Smooth muscle cell (in vitro differentiated cells): Measurements from ENCODE around the gene ADAM8. TPM values are rescaled to one million over a fixed set of nuclear protein-coding genes. Genes with fewer than 3 reads are reported as not detected.

Experiments
- DNase-seq: peaks from one replicate; lab custom pipeline; 2025; ENCODE audit not compliant: unreplicated experiment; lab: John Stamatoyannopoulos, UW
- H2AFZ ChIP-seq: fragments of 200-600 bp; sonication (generic); 2 replicates; pipeline ENCODE4 v1.6.0; 2016; ENCODE audit warnings: antibody characterized with exemption, low read depth, mild to moderate bottlenecking
- H3F3A ChIP-seq: fragments of 200-600 bp; sonication (generic); 2 replicates; pipeline ENCODE4 v1.6.0; 2017; ENCODE audit warnings: antibody characterized with exemption, low read depth
- H3K27ac ChIP-seq: fragments of 200-600 bp; sonication (generic); 2 replicates; pipeline ENCODE4 v1.5.1; 2016; ENCODE audit warnings: low read depth, mild to moderate bottlenecking
- H3K27me3 ChIP-seq: fragments of 200-600 bp; sonication (generic); 2 replicates; pipeline ENCODE4 v1.6.1; 2016; ENCODE audit warnings: low read depth, mild to moderate bottlenecking
- H3K36me3 ChIP-seq: fragments of 200-600 bp; sonication (generic); 2 replicates; pipeline ENCODE4 v1.5.1; 2016; ENCODE audit warnings: low read depth
- H3K4me1 ChIP-seq: fragments of 200-600 bp; sonication (generic); 2 replicates; pipeline ENCODE4 v1.5.1; 2016; ENCODE audit warnings: low read depth
- H3K4me2 ChIP-seq: fragments of 200-600 bp; sonication (generic); 2 replicates; pipeline ENCODE4 v1.6.0; 2016; ENCODE audit warnings: mild to moderate bottlenecking
- H3K4me3 ChIP-seq: fragments of 200-600 bp; sonication (generic); 2 replicates; pipeline ENCODE4 v1.5.1; 2016; ENCODE audit warnings: mild to moderate bottlenecking
- H3K79me2 ChIP-seq: fragments of 200-600 bp; sonication (generic); 2 replicates; pipeline ENCODE4 v1.6.0; 2016; ENCODE audit warnings: low read depth, mild to moderate bottlenecking
- H3K9ac ChIP-seq: fragments of 200-600 bp; sonication (generic); 2 replicates; pipeline ENCODE4 v1.6.0; 2016; ENCODE audit warnings: low read depth
- H3K9me3 ChIP-seq: fragments of 200-600 bp; sonication (generic); replicated peaks from 2 replicates; pipeline ENCODE4 v1.5.1; 2016; ENCODE audit warnings: low read depth
- H4K20me1 ChIP-seq: fragments of 200-600 bp; sonication (generic); 2 replicates; pipeline ENCODE4 v1.6.0; 2016; ENCODE audit warnings: low read depth
- WGBS: methylation state at CpG from one replicate; pipeline ENCODE4 v1.1.7; 2016; ENCODE audit warnings: low lambda C conversion rate; 5-methylcytosine and 5-hydroxymethylcytosine counted together
- polyA plus RNA-seq: library from polyadenylated mRNA; unstranded; fragments of >200 nt; fragmentation: Nextera tagmentation; extraction: Ambion mirVana; gene quantifications from 2 replicates; pipeline ENCODE4 v1.2.1, GENCODE V29; 2016
- total RNA-seq: library from RNA; depleted of rRNA; stranded (reverse); fragments of >200 nt; gene quantifications from 2 replicates; pipeline ENCODE4 v1.2.3, GENCODE V29; 2014
- TF ChIP-seq, protein P1 (sequence below): fragments of 200-600 bp; sonication (generic); IDR thresholded peaks from 2 replicates; pipeline ENCODE4 v1.5.1; 2017; ENCODE audit warnings: borderline replicate concordance, mild to moderate bottlenecking, antibody characterized with exemption; ENCODE audit not compliant: insufficient read depth, poor library complexity, severe bottlenecking

The ADAM8 gene
- total and polyA plus RNA-seq, 2 experiments from 2014 or later: 0.36 to 0.70 TPM

DNA sequence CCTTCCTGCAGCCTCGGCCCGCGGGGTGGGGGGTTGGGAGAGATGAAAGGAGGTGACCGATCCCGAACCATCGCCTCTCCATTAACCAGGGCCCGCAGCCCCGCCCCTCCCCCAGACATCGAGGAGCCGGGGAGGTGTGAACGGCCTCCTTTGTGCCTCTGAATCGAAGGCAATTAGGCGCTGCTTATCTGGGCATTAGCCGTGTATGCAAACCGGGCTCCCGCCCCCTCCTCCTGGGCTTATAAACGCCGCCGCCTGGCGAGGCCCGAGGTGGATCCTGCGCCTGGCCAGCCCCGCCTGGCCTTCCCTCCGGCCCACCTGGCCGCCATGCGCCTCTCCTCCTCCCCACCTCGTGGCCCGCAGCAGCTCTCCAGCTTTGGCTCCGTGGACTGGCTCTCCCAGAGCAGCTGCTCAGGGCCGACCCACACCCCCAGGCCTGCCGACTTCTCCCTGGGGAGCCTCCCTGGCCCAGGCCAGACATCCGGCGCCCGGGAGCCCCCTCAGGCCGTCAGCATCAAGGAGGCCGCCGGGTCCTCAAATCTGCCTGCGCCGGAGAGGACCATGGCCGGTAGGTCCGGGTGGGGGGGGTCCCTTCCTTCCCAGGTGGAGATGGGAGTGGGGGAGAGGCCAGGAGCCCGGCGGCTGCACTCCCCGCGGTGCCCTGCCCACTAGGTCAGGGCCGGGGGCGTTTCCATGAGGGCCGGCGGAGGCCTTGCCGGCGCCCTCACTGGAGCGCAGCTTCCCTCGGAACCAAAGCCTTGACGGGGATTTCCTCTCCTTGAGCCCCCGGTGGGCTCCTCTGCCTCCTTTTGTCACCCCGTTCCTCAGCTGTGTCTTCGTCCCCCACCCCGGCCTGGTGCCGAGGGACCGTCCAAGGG lies 38.8 kb downstream of the ADAM8 start, which contains the start of gene VENTX:
VENTX (plus strand) TSS at position 268 of the 878 bp plus-strand sequence; CDS start at position 328, 60 bp downstream.
- 4% methylated on average over 42 of the region's 60 CpGs for WGBS
- peaks cover 23% of the 10 kb centered on the region for H3K4me1 ChIP-seq
- H3F3A ChIP-seq: no peaks in the 10 kb centered on the region
- no peak within 1 kb of the TSS for H2AFZ ChIP-seq
- peaks cover 69% of the 10 kb centered on the region for H3K27me3 ChIP-seq
- H3K9ac ChIP-seq: no peak within 1 kb of the TSS
- H3K9me3 ChIP-seq: no peaks in the 10 kb centered on the region
- peak within 1 kb of the TSS; percentile 35 for H3K4me3 ChIP-seq
- no peaks in the 10 kb centered on the region for H4K20me1 ChIP-seq
- TF ChIP-seq, protein P1, sequence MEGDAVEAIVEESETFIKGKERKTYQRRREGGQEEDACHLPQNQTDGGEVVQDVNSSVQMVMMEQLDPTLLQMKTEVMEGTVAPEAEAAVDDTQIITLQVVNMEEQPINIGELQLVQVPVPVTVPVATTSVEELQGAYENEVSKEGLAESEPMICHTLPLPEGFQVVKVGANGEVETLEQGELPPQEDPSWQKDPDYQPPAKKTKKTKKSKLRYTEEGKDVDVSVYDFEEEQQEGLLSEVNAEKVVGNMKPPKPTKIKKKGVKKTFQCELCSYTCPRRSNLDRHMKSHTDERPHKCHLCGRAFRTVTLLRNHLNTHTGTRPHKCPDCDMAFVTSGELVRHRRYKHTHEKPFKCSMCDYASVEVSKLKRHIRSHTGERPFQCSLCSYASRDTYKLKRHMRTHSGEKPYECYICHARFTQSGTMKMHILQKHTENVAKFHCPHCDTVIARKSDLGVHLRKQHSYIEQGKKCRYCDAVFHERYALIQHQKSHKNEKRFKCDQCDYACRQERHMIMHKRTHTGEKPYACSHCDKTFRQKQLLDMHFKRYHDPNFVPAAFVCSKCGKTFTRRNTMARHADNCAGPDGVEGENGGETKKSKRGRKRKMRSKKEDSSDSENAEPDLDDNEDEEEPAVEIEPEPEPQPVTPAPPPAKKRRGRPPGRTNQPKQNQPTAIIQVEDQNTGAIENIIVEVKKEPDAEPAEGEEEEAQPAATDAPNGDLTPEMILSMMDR: no peak
- no peaks in the 10 kb centered on the region for H3K36me3 ChIP-seq
- no peak for DNase-seq
- no peak within 1 kb of the TSS for H3K27ac ChIP-seq
- H3K4me2 ChIP-seq: peak within 1 kb of the TSS; percentile 82
- no peaks in the 10 kb centered on the region for H3K79me2 ChIP-seq

DNA sequence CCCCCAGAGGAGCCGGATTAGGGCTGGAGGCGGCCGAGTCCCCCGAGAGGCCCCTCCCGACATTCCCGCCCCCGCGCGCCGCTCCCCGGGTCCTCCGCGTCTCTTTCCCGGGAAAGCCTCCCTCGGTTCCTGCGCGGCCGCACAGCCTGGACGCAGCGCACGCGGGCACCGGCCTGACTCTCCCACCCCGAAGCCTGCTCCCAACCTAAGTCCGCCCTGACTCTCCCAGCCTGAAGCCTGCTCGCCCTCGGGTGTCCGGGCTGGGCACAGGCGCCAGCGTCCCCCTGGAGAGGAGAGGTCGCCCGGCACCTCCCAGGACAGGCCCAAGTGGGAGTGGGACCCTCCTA lies 39.5 kb downstream of the ADAM8 start:
- WGBS: under 1% methylated on average over 14 of the region's 32 CpGs
- Histone ChIP-seq H3K4me3 (no peak overlapping the region), H3K9ac (no peak overlapping the region), H3K36me3 (no peaks in the 10 kb centered on the region), H3K79me2 (no peaks in the 10 kb centered on the region), H4K20me1 (no peaks in the 10 kb centered on the region), H3F3A (no peaks in the 10 kb centered on the region), H3K27me3 (peaks cover 75% of the 10 kb centered on the region), H3K9me3 (no peaks in the 10 kb centered on the region), H3K27ac (no peak overlapping the region), H3K4me1 (peaks cover 23% of the 10 kb centered on the region), H2AFZ (no peak overlapping the region), H3K4me2 (peak overlapping the region; percentile 82)
- TF ChIP-seq, protein P1: no peak
- no peak for DNase-seq

DNA sequence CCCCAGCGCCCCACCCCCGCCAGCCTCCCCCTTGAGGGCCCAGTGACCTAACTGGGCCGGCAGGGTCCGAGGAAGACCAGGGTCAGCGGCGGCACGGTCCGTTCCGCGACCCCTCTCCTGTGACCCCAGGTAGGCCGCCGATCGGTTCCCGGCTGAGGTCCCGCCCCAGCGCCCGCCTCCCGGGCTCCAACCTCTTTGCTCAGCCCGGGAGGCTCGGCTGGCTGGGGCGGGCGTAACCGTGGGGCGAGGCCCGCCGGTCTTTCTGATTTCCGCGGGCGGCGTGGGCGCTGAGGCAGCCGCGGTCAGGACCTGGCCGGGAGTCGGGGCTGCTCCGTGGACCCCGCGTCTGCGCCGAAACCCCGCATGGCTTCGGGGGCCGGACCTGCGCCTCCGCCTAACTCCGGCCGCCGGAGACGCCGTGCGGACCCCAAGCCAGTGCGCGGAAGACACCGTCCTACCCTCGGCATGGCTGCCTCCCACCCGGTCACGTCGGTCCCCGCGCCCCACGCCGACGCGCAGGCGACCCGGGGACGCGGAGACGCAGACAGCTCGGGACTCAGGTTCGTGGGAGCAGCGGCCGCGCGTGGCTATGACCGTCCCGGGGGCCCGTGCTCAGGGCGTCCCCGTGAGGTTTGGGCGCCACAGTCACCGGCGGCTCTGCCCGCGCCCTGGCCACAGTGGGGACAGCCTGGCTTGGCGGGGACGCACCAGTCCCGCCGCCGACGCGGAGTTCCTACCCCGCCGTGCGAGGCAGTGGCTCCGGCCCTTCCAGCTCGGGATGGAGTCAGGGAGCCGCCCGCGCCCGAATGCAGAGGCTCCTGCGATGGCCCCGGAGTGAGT lies 40.0 kb downstream of the ADAM8 start:
- no peaks in the 10 kb centered on the region for H3K9me3 ChIP-seq
- no peak for DNase-seq
- 1% methylated on average over 87 of the region's 103 CpGs for WGBS
- H3K9ac ChIP-seq: no peak overlapping the region
- no peaks in the 10 kb centered on the region for H3K36me3 ChIP-seq
- peak overlapping the region; percentile 82 for H3K4me2 ChIP-seq
- H2AFZ ChIP-seq: no peak overlapping the region
- H3K27ac ChIP-seq: no peak overlapping the region
- H3K79me2 ChIP-seq: no peaks in the 10 kb centered on the region
- H3K27me3 ChIP-seq: peaks cover 81% of the 10 kb centered on the region
- peaks cover 23% of the 10 kb centered on the region for H3K4me1 ChIP-seq
- no peaks in the 10 kb centered on the region for H3F3A ChIP-seq
- peak overlapping the region; percentile 35 for H3K4me3 ChIP-seq
- H4K20me1 ChIP-seq: no peaks in the 10 kb centered on the region
- TF ChIP-seq, protein P1: no peak
